Liver (tissue), 9 donors: ENCODE results near the gene PHF21B. TPM values are rescaled to one million over a fixed set of nuclear protein-coding genes. Genes with fewer than 3 reads are reported as not detected.

Source experiments
- DNase-seq: peaks from one replicate; pipeline ENCODE4 v3.0.0-alpha.2; 2017; ENCODE audit warnings: low spot score
- H3K27ac ChIP-seq, 2 donors: one replicate each; pipeline ENCODE4 v1.7.0; 2013; ENCODE audit warnings: inconsistent platforms in 2 of 2, low read length in 2 of 2, control low read depth in 1 of 2, low read depth in 1 of 2, mild to moderate bottlenecking in 1 of 2
- H3K27me3 ChIP-seq, 4 donors: one replicate each; pipeline versions ENCODE4 v1.6.1 to v1.7.0; 2013; ENCODE audit warnings: low read length in 3 of 4, inconsistent platforms in 1 of 4, mild to moderate bottlenecking in 1 of 4, moderate library complexity in 1 of 4; ENCODE audit not compliant: control insufficient read depth in 4 of 4, insufficient read depth in 4 of 4
- H3K36me3 ChIP-seq, 4 donors: one replicate each; pipeline versions ENCODE4 v1.6.1 to v1.7.0; 2013; ENCODE audit warnings: low read length in 3 of 4, mild to moderate bottlenecking in 3 of 4, low read depth in 1 of 4, moderate library complexity in 1 of 4; ENCODE audit not compliant: control insufficient read depth in 4 of 4, insufficient read depth in 3 of 4
- H3K4me1 ChIP-seq, 4 donors: one replicate each; pipeline versions ENCODE4 v1.6.1 to v1.7.0; 2013; ENCODE audit warnings: low read length in 3 of 4, mild to moderate bottlenecking in 3 of 4, moderate library complexity in 1 of 4; ENCODE audit not compliant: control insufficient read depth in 4 of 4, insufficient read depth in 4 of 4
- H3K4me3 ChIP-seq, 3 donors: one replicate each; pipeline versions ENCODE4 v1.6.1 to v1.7.0; 2013; ENCODE audit warnings: low read length in 3 of 3, control low read depth in 1 of 3, low read depth in 1 of 3, mild to moderate bottlenecking in 1 of 3
- H3K9ac ChIP-seq, 2 donors: one replicate each; pipeline ENCODE4 v1.7.0; 2013; ENCODE audit warnings: low read length in 2 of 2, mild to moderate bottlenecking in 2 of 2, moderate library complexity in 2 of 2, control low read depth in 1 of 2, low read depth in 1 of 2
- H3K9me3 ChIP-seq, 4 donors: one replicate each; pipeline versions ENCODE4 v1.6.1 to v1.7.0; 2013; ENCODE audit warnings: low read length in 3 of 4; ENCODE audit not compliant: control insufficient read depth in 4 of 4
- EGR1 ChIP-seq, 2 donors: IDR thresholded peaks; 2 replicates each; pipeline ENCODE4 v1.6.1; 2016 to 2018; ENCODE audit warnings: antibody characterized with exemption in 2 of 2, low read depth in 2 of 2
- FOXA1 ChIP-seq: IDR thresholded peaks from 2 replicates; pipeline ENCODE4 v1.6.1; 2016; ENCODE audit warnings: antibody characterized with exemption
- FOXA2 ChIP-seq: IDR thresholded peaks from 2 replicates; pipeline ENCODE4 v1.6.1; 2016; ENCODE audit warnings: antibody characterized with exemption
- GABPA ChIP-seq, 2 donors: IDR thresholded peaks in 1 of 2; conservative IDR thresholded peaks in 1 of 2; 2 replicates each; pipeline ENCODE4 v1.6.1; 2016; ENCODE audit warnings: antibody characterized with exemption in 2 of 2, mild to moderate bottlenecking in 1 of 2, moderate library complexity in 1 of 2
- HNF4A ChIP-seq, 2 donors: conservative IDR thresholded peaks; 2 replicates each; pipeline ENCODE4 v1.6.1; 2016; ENCODE audit warnings: antibody characterized with exemption in 2 of 2, mild to moderate bottlenecking in 2 of 2
- HNF4G ChIP-seq: IDR thresholded peaks from 2 replicates; pipeline ENCODE4 v1.6.1; 2016; ENCODE audit warnings: antibody characterized with exemption
- JUND ChIP-seq, 2 donors: IDR thresholded peaks; 2 replicates each; pipeline ENCODE4 v1.6.1; 2016; ENCODE audit warnings: antibody characterized with exemption in 2 of 2
- NR2F2 ChIP-seq: IDR thresholded peaks from 2 replicates; pipeline ENCODE4 v1.6.1; 2016; ENCODE audit warnings: antibody characterized with exemption
- RAD21 ChIP-seq, 2 donors: IDR thresholded peaks; 2 replicates each; pipeline ENCODE4 v1.6.1; 2016; ENCODE audit warnings: antibody characterized with exemption in 2 of 2, mild to moderate bottlenecking in 2 of 2
- RXRA ChIP-seq, 2 donors: IDR thresholded peaks; 2 replicates each; pipeline ENCODE4 v1.6.1; 2017 to 2018; ENCODE audit warnings: antibody characterized with exemption in 2 of 2, mild to moderate bottlenecking in 1 of 2
- SP1 ChIP-seq: IDR thresholded peaks from 2 replicates; pipeline ENCODE4 v1.6.1; 2018; ENCODE audit warnings: antibody characterized with exemption, mild to moderate bottlenecking
- TAF1 ChIP-seq: conservative IDR thresholded peaks from 2 replicates; pipeline ENCODE4 v1.6.1; 2016; ENCODE audit warnings: antibody characterized with exemption, mild to moderate bottlenecking
- YY1 ChIP-seq: IDR thresholded peaks from 2 replicates; pipeline ENCODE4 v1.6.1; 2016; ENCODE audit warnings: antibody characterized with exemption, mild to moderate bottlenecking
- whole genome bisulfite sequencing: extraction: QIAGEN DNeasy Blood & Tissue Kit; methylation state at CpG from one replicate; pipeline ENCODE4 v1.1.7; 2013; 5-methylcytosine and 5-hydroxymethylcytosine counted together
- polyA plus RNA-seq, 2 donors: library from polyadenylated mRNA; stranded (reverse) in 1 of 2; unstranded in 1 of 2; fragments of 200-250 nt in 1 of 2; fragments of >200 nt in 1 of 2; fragmentation: Nextera tagmentation in 1 of 2; extraction: Ambion mirVana in 1 of 2; gene quantifications; one replicate each; pipeline versions ENCODE4 v1.2.1 to v1.2.3, GENCODE V29; 2013 to 2015
- total RNA-seq, 2 donors: library from RNA; depleted of rRNA; stranded (reverse); fragments of >200 nt; gene quantifications; one replicate each; pipeline ENCODE4 v1.2.3, GENCODE V29; 2014
- TF ChIP-seq, protein P1 (sequence below): IDR thresholded peaks from 2 replicates; pipeline ENCODE4 v1.6.1; 2016; ENCODE audit warnings: antibody characterized with exemption, mild to moderate bottlenecking
- TF ChIP-seq, protein P2 (sequence below): IDR thresholded peaks from 2 replicates; pipeline ENCODE4 v1.6.1; 2016; ENCODE audit warnings: antibody characterized with exemption
- TF ChIP-seq, protein P3 (sequence below): IDR thresholded peaks from 2 replicates; pipeline ENCODE4 v1.6.1; 2016; ENCODE audit warnings: antibody characterized with exemption
- TF ChIP-seq, protein P4 (sequence below): fragments of 150-350 bp; IDR thresholded peaks from 2 replicates; pipeline ENCODE4 v1.5.1; 2017; ENCODE audit warnings: improper control_type of control experiment, low read depth, low read length; ENCODE audit not compliant: missing input control
- TF ChIP-seq, protein P5 (sequence below): IDR thresholded peaks from 2 replicates; pipeline ENCODE4 v1.6.1; 2016; ENCODE audit warnings: antibody characterized with exemption
- donor health status: healthy.
- donor health status: healthy.
- donor health status: healthy.
- donor health status: healthy.
- donor health status: healthy.

Gene PHF21B
- total and polyA plus RNA-seq, 4 donors, result not detected

DNA sequence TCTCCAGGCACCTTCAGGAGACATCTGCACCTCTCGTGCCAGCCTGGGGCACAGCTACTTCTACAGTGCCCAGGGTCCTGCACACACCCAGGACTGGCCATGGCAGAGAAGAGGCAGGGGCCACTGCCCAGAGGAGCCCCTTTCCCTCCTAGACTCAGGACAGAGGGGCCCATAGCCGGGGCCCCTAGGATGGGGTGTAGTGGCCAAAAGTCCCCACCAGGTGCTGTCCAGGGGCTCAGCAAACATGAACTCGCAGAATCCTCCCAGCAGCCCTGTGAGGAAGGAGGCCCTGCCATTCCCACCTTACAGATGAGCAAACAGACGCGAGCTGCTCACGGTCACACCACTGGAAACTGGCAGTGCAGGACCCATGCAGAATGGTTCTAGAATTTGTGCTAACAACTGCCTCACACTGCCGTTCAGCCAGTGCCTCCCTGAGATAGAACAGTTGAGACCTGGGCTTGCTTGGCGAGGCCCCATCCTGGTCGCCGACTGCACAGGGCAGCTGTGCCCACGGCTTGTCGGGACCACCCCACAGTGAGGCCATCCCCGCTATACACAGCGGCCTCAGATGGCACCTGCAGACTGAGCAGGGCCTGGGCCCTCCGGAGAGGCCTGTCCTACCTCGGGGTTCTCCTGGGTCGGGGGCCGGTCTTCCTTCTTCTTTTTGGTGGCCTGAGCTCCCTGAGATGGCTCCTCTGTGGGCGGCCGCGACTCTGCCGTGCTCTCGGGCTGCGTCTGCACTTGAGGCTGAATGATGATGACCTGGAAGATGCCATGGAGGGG, 96.4 kb downstream of the PHF21B start (continued):
- TF ChIP-seq, protein P1, sequence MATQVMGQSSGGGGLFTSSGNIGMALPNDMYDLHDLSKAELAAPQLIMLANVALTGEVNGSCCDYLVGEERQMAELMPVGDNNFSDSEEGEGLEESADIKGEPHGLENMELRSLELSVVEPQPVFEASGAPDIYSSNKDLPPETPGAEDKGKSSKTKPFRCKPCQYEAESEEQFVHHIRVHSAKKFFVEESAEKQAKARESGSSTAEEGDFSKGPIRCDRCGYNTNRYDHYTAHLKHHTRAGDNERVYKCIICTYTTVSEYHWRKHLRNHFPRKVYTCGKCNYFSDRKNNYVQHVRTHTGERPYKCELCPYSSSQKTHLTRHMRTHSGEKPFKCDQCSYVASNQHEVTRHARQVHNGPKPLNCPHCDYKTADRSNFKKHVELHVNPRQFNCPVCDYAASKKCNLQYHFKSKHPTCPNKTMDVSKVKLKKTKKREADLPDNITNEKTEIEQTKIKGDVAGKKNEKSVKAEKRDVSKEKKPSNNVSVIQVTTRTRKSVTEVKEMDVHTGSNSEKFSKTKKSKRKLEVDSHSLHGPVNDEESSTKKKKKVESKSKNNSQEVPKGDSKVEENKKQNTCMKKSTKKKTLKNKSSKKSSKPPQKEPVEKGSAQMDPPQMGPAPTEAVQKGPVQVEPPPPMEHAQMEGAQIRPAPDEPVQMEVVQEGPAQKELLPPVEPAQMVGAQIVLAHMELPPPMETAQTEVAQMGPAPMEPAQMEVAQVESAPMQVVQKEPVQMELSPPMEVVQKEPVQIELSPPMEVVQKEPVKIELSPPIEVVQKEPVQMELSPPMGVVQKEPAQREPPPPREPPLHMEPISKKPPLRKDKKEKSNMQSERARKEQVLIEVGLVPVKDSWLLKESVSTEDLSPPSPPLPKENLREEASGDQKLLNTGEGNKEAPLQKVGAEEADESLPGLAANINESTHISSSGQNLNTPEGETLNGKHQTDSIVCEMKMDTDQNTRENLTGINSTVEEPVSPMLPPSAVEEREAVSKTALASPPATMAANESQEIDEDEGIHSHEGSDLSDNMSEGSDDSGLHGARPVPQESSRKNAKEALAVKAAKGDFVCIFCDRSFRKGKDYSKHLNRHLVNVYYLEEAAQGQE, result no peak
- no peak for TF ChIP-seq NR2F2
- TF ChIP-seq, protein P2, sequence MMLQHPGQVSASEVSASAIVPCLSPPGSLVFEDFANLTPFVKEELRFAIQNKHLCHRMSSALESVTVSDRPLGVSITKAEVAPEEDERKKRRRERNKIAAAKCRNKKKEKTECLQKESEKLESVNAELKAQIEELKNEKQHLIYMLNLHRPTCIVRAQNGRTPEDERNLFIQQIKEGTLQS, result no peak
- no peak for TF ChIP-seq FOXA1
- TF ChIP-seq RAD21 (IDR thresholded peaks at IDR 0.05), result no peak
- TF ChIP-seq TAF1, result no peak

DNA sequence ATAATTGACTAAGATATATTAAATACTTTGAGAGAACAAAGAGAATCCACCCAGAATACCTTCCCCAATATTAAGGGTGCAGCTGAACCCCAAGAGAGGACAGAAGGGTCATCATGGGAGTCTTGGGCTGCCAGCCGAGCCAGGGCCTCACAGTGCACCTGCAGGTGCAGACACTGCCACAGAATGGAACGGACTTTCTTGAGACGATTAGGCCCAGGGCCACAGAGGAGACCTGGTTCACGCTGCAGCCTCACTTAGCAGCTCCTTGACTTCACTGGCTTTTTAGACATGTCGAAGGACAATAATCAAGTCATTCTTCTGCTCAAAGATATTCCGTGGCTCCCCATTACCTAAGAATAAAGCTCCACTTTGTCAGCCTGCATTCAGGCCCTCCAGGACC, 100.6 kb downstream of the PHF21B start:
- TF ChIP-seq TAF1, result no peak
- TF ChIP-seq FOXA2, result no peak
- TF ChIP-seq, protein P1, result no peak
- TF ChIP-seq EGR1 (IDR thresholded peaks at IDR 0.05; ENCODE audit: low read depth in 2 of 2), result no peak
- no peak for TF ChIP-seq SP1
- no peak for TF ChIP-seq RXRA (IDR thresholded peaks at IDR 0.05)
- TF ChIP-seq NR2F2, result no peak
- no peak for TF ChIP-seq HNF4G
- no peak for TF ChIP-seq RAD21 (IDR thresholded peaks at IDR 0.05)
- no peak for TF ChIP-seq GABPA (IDR thresholded peaks at IDR 0.05 in 1 of 2, conservative IDR thresholded peaks at IDR 0.05 in 1 of 2)
- TF ChIP-seq, protein P3, sequence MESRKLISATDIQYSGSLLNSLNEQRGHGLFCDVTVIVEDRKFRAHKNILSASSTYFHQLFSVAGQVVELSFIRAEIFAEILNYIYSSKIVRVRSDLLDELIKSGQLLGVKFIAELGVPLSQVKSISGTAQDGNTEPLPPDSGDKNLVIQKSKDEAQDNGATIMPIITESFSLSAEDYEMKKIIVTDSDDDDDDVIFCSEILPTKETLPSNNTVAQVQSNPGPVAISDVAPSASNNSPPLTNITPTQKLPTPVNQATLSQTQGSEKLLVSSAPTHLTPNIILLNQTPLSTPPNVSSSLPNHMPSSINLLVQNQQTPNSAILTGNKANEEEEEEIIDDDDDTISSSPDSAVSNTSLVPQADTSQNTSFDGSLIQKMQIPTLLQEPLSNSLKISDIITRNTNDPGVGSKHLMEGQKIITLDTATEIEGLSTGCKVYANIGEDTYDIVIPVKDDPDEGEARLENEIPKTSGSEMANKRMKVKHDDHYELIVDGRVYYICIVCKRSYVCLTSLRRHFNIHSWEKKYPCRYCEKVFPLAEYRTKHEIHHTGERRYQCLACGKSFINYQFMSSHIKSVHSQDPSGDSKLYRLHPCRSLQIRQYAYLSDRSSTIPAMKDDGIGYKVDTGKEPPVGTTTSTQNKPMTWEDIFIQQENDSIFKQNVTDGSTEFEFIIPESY, result no peak
- TF ChIP-seq YY1, result no peak
- TF ChIP-seq, protein P4, sequence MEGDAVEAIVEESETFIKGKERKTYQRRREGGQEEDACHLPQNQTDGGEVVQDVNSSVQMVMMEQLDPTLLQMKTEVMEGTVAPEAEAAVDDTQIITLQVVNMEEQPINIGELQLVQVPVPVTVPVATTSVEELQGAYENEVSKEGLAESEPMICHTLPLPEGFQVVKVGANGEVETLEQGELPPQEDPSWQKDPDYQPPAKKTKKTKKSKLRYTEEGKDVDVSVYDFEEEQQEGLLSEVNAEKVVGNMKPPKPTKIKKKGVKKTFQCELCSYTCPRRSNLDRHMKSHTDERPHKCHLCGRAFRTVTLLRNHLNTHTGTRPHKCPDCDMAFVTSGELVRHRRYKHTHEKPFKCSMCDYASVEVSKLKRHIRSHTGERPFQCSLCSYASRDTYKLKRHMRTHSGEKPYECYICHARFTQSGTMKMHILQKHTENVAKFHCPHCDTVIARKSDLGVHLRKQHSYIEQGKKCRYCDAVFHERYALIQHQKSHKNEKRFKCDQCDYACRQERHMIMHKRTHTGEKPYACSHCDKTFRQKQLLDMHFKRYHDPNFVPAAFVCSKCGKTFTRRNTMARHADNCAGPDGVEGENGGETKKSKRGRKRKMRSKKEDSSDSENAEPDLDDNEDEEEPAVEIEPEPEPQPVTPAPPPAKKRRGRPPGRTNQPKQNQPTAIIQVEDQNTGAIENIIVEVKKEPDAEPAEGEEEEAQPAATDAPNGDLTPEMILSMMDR, result no peak
- TF ChIP-seq JUND (IDR thresholded peaks at IDR 0.05), result no peak
- TF ChIP-seq FOXA1, result no peak
- TF ChIP-seq, protein P5, sequence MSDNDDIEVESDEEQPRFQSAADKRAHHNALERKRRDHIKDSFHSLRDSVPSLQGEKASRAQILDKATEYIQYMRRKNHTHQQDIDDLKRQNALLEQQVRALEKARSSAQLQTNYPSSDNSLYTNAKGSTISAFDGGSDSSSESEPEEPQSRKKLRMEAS, result no peak
- no peak for TF ChIP-seq HNF4A (conservative IDR thresholded peaks at IDR 0.05)
- TF ChIP-seq, protein P2, result no peak
- Histone ChIP-seq H3K27me3 (peaks cover 0 to 2% (median 0%) of the 10 kb centered on the region in 4 donors), H3K27ac (no peak overlapping the region), H3K4me1 (no peaks in the 10 kb centered on the region), H3K4me3 (no peak overlapping the region), H3K9me3 (peaks cover 0 to 2% (median 0%) of the 10 kb centered on the region in 4 donors), H3K9ac (no peak overlapping the region), H3K36me3 (no peaks in the 10 kb centered on the region)
- DNase-seq, result no peak
- 86% methylated on average over 6 of the region's 6 CpGs for WGBS
